ENCODE results near the gene PROX1.

GRCh38 chr1:214075305-214075998, 87.7 kb downstream of the PROX1 start:
- no peak for TF ChIP-seq EZH2 (IDR thresholded peaks at IDR 0.05; ENCODE audit: insufficient read depth, low read length)
- no peak for TF ChIP-seq CTCF (IDR thresholded peaks at IDR 0.05; ENCODE audit: insufficient read depth, low read depth, low read length)
